HG03439 (cell line): ENCODE measurements around the gene FLNC.

Source experiments
- ATAC-seq: cut with Tn5 transposase; IDR thresholded peaks from one replicate; pipeline ENCODE4 v1.9.1; 2021; ENCODE audit warnings: mild to moderate bottlenecking, moderate library complexity; ENCODE audit not compliant: unreplicated experiment

FLNC gene

DNA sequence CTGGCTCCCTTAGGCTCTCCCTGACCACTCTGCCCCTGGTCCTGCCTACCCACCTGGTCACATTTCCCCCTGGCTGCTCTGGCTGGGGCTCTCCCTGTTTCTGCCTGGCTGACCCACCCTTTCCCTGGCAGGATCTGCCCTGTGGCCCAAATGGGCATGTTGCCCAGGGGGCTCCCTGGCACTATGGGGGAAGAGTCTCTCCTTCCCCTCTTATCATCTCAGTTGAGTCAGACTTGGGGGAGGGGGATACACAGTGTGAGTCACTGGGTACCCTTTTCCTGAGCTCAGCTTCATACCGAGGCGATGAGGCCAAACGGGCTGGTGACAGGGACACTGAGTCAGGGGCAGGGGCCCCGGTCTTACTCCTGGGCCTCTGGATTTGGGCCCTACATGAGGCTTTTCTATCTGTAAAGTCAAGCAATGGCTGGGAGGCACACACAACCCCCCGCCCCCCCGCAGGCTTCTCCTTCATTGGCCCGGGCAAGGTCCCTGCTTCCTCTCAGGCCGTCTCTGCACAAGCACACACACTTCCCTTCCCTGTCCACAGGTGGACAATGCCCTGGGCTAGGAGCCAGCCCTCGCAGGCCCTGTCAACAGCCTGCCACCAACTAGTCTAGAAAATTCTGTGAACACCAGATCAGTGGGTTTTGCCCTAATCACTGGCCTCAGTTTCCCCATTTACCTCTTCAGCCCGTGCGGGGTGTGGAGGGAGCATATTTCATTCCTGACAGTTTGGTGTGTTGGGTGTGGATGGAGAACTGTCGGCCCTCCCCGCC is 627 bp upstream of the FLNC start:
- no peak for ATAC-seq

DNA sequence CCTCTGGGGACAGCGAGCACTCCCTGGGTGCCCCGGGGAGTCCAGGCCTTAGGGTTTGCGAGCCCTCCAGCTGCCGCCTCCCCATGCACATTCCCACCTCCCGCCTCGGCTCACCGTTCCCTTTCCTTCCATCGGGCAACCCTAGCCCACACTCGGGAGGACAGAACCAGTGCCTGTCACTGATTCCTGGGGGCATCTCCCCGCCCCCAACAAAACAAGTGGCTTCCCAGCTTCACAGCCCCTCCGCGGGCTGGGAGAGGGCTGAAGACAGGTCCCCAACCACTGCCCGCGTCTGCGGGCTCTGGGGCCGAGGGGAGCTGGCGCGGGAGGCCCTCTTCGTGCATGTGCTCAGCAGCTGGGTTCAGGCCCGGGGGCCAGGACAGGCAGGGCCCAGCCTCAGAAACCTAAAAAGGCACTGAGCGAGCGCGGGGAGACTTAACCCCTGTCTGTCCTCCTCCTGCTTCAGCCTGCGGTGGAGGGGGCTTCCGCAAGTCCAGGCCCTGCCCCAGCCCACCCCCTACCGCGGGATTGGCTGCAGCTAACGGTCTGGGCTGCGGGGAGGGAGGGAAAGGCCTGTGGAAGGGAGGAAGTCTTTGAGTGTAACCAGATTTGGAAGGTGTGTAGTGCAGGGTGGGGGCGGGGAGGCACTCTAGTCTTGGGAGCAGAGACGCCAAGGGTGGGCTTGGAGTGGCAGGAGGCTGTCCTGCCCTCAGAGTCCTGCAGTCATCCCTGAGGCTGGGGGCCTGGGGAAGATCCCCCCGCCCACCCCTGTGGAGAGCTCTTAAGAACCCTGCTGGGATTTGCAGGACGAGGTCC is 1.2 kb downstream of the FLNC start:
- no peak for ATAC-seq

DNA sequence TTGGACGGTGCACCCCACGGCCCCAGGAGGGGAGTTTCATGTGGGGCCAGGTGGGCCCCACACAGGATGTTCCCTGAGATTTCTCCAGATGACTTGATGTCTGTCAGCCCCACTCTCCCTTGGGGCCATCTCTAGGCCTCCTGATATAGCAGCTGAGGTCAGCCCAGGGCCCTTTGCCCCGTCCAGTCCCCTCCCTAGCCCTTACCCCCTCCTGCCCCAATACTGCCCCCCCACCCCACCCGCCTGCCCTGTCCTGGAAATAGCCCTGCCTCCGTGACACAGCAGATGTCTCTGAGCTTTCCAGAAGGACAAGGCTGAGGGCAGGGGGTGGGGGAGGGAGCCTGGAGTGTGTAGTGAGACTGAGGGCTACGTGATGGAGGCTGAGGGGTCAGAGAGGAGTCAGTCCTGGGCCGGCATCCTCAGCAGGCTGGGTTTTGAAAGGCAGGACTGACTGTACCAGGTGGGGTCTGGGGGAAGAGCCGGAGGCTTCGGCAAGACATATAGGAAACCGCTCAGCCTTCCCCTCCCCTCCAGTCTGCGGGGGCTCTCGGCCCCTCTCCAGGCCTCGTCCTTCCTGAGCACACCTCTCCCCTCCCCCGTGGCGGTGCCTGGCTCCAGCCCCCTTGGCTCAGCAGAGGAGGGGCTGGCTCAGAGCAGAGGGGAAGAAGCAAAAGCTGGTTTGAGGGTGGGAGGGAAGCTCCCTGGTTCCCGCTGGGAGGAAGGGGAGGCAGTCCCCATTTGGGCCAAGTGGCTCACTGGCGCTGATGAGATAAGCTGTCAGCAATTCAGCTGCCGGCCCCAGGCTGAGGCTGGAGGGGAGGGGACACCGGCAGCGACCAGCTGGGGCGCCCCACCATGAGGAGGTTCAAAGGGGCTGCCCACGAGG is 2.0 kb downstream of the FLNC start:
- ATAC-seq: no peak

- no peak for ATAC-seq
These were observed 2.6 kb downstream of the FLNC start for GRCh38 chr7:128832880-128833147.

DNA sequence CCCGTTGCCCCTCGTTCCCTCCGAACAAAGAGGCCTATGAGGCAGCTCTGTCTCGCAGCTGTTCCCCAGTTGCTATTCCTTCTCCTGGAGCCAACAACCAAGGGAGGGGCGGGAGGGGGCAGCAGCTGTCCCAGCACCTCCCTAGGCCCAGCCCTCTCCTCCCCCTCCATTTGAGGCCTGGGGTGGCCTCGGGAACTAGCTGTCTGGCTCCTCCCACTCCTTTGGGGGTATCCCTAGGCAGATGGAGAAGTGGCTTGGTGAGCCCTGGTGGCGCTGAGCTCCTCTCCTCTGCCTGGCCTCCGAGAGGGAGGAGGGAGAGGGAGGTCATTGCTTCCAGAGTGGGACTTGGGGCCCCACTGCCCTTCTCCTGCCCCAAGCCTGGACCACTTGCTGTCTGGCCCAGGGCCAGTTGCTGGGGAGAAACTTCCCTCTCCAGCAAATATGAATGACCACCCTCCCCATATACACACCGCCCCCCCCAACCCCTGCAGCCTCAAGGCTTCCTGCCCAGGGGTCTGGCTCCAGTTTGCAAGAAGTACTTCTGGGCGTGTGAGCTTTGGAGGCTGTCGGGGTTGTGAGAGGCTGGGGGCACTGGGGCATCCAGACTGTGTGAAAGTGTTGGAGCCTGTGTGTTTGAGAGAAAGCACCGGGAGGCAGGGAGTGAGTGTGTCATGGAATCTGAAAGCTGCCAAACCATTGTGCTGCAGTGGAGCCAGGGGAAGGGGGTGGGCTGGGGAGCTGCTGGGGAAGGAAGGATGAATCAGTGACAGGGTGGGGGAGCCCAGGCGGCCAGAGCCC is 3.1 kb downstream of the FLNC start:
- ATAC-seq: no peak

GRCh38 chr7:128833946-128834325 is 3.7 kb downstream of the FLNC start:
- no peak for ATAC-seq

- no peak for ATAC-seq
These were observed 5.1 kb downstream of the FLNC start for GRCh38 chr7:128835231-128835751.

DNA sequence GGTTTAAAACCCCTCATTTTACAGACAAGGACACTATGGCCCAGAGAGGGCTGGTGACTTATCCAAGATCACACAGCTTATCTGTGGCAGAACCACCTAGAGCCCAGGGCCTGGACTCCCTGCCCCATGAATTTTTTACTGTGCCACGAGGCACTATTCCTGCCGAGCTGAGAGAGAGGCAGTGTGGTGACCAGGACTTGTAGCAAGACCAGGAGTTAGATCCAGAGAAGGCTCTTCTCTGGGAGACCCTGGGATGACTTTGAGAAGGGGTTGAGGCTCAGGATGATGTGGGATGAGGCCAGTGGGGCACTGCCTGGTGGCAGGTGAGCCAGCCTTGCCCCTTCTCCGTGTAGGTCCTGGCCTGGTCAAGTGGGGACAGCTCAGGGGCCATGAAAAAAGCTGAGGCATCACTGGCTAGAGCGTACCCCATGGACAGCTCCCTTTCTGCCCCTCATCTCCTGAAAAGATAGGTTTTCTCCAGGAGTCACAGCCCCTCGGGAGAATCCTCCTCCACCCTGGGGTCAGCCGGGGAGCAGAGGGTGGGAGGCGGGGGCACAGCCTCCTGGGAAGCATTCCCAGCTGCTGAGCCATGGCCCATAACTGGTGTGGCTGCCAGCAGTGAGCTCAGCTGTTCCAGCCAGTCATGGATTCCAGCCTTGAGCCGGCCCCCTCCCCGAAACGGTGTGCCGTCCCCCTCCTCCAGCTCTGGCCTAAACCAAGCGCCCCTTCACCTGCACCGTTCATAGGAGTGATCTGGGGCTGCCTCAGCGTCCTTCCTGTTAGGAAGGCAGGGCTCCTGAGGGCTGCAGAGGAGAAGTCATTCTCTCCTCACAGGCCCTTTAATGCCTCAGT is 5.8 kb downstream of the FLNC start:
- no peak for ATAC-seq

DNA sequence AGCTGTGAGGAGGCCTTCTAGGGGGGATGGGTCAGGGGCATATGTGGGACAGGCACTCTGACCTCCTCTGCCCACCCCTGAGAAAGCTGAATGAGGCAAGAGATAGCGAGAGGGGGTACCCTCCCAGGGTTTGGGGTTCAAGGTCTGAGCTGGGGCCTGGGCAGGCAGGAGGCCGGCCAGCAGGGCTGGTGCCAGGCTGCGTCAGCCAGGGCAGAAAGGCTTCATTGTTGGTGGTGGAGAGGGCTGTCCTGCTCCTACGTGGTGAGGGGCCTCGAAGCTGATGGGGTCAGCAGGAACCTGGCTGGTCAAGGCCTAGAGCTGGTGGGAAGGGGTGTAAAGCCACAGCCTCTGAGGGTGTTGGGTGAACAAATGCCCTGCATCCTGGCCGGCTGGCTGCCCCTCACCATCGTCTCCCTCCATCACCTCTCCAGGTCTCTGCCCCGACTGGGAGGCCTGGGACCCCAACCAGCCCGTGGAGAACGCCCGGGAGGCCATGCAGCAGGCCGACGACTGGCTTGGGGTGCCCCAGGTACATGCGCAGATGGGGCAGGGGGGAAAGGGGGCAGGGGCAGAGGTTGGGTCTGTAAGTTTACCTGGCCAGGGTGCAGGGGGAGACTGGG is 6.6 kb downstream of the FLNC start:
- ATAC-seq: no peak

GRCh38 chr7:128837521-128837921 is 7.3 kb downstream of the FLNC start:
- no peak for ATAC-seq

- no peak for ATAC-seq
These were observed 8.0 kb downstream of the FLNC start for GRCh38 chr7:128838109-128838779.

DNA sequence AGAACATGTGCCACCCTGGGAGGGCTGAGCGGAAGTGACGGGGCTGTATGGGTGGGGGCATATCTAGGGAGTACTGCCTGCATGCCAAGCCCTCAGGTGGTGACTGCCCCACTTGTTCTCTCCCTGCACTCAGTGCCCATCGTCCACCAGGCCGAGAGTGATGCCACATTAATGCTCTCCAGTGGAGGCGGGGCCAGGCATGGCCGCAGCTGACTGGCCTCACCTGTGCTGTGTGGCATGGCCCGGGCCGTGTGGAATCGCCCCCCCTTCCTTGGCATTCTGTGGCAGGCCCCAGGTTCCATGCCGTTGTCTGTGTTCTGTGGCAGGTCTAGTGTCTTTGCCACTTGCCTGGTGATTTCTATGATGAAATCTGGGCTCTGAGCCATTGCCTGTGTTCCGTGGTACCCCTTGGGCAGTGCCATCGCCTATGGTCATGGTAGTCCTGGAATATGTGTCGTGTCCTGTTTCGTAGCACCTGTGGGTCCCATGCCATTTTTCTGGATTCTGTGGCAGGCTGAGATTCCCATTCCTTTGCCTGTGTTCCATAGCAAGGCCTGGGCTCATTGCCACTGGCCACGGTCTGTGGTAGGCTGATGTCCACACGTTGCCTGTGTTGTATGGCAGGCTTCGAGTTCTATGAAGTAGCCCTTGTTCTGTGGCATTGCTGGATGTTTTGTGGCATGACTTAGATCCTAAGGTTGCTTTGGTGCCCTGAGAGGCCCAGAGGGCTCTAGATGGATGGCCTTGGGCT is 8.9 kb downstream of the FLNC start:
- ATAC-seq: no peak

- ATAC-seq: no peak
These were observed 9.6 kb downstream of the FLNC start for GRCh38 chr7:128839751-128840177.

DNA sequence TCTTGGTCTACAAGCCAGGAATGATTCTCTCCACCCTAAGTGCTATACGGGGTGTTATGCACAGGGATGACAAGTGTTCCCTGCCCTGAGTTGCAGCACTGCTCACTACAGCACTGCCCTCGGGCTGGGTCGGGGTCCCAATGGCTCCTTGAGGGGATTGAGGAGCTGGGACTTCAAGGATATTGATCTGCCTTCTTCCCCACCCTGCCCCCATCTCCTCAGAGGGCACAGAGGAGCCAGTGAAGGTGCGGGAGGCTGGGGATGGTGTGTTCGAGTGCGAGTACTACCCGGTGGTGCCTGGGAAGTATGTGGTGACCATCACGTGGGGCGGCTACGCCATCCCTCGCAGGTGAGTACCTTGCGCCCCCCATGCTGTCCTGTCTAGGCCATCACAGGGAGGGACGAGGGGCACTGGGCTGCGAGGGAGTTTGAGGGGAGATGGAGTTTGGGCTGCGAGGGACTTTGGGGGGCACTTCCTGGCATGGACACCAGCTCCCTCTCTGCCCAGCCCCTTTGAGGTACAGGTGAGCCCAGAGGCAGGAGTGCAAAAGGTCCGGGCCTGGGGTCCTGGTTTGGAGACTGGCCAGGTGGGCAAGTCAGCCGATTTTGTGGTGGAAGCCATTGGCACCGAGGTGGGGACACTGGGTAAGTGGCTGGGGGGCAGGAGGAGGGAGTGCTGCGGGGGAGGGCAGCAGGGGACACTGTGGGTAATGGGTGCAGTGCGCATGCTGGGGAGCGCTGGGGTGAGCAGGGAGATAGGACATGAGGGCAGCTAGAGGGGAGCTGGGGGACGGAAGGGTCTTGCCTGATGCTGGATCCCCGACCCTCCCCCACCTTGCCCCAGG is 10.3 kb downstream of the FLNC start:
- ATAC-seq: no peak

GRCh38 chr7:128841171-128841690 is 11.0 kb downstream of the FLNC start:
- ATAC-seq: no peak

- ATAC-seq: no peak
These were observed 11.9 kb downstream of the FLNC start for GRCh38 chr7:128841921-128842673.
